HG02938 (cell line): ENCODE data around the gene ZDHHC11B.
"Not testable (repeated sequence)": the region's sequence is repeated elsewhere in the genome, so short reads cannot be mapped to it uniquely, and the experiment has no call there.

Experiments used
- ATAC-seq: cut with Tn5 transposase; IDR thresholded peaks from one replicate; pipeline ENCODE4 v1.9.1; 2021; ENCODE audit warnings: mild to moderate bottlenecking, moderate library complexity; ENCODE audit not compliant: unreplicated experiment

Gene ZDHHC11B

GRCh38 chr5:785181-785705 is 714 bp upstream of the ZDHHC11B start:
- peak; percentile 23 for ATAC-seq

- peak; percentile 7 for ATAC-seq
These were observed 575 bp downstream of the ZDHHC11B start for GRCh38 chr5:783881-784427.

- not testable (repeated sequence) for ATAC-seq
These were observed 1.3 kb downstream of the ZDHHC11B start for GRCh38 chr5:783049-783802.

- ATAC-seq = not testable (repeated sequence)
These were observed 2.2 kb downstream of the ZDHHC11B start for GRCh38 chr5:782356-782755.

- ATAC-seq = not testable (repeated sequence)
These were observed 4.0 kb downstream of the ZDHHC11B start for GRCh38 chr5:780571-780970.

- not testable (repeated sequence) for ATAC-seq
These were observed 5.6 kb downstream of the ZDHHC11B start for GRCh38 chr5:778967-779366.

- not testable (repeated sequence) for ATAC-seq
These were observed 6.1 kb downstream of the ZDHHC11B start for GRCh38 chr5:778421-778820.

- no peak for ATAC-seq
These were observed 6.8 kb downstream of the ZDHHC11B start for GRCh38 chr5:777756-778161.

GRCh38 chr5:776862-777711 is 7.4 kb downstream of the ZDHHC11B start:
- no peak for ATAC-seq

- no peak for ATAC-seq
These were observed 8.3 kb downstream of the ZDHHC11B start for GRCh38 chr5:775961-776861.

GRCh38 chr5:775595-775960 is 9.0 kb downstream of the ZDHHC11B start:
- ATAC-seq = not testable (repeated sequence)

GRCh38 chr5:774854-775505 is 9.5 kb downstream of the ZDHHC11B start:
- ATAC-seq = not testable (repeated sequence)

GRCh38 chr5:774304-774703 is 10.2 kb downstream of the ZDHHC11B start:
- not testable (repeated sequence) for ATAC-seq

GRCh38 chr5:773517-774264 is 10.8 kb downstream of the ZDHHC11B start:
- no peak for ATAC-seq

- not testable (repeated sequence) for ATAC-seq
These were observed 11.6 kb downstream of the ZDHHC11B start for GRCh38 chr5:772931-773330.

- ATAC-seq = not testable (repeated sequence)
These were observed 12.0 kb downstream of the ZDHHC11B start for GRCh38 chr5:772547-772890.

GRCh38 chr5:771841-772546 is 12.5 kb downstream of the ZDHHC11B start:
- not testable (repeated sequence) for ATAC-seq

GRCh38 chr5:771087-771781 is 13.3 kb downstream of the ZDHHC11B start:
- not testable (repeated sequence) for ATAC-seq
